ENCODE results near the gene MPRIP. TPM values are rescaled to one million over a fixed set of nuclear protein-coding genes. Genes with fewer than 3 reads are reported as not detected.

MPRIP gene
- total and polyA plus RNA-seq, 10 donors: 52.3 to 309 (median 131) TPM

DNA sequence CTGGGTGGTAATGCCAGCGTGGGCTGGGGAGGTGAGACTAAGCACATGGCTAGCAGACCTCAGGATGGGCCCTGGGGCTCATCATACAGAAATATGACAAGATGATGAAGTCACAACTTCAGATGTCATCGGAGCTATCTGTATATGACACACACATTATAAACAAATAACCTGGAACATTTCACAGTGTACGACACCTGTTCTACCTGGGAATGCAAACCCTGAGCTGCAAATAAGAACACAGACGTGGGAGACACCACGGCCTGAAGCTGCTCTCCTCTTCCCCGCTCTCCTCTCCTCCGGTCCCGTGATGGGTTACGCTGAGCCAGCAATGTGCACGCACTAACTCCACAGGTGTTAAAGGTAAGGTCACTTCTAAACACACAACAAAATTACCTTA is 159.0 kb downstream of the MPRIP start:
- H3K4me1 ChIP-seq: peaks cover 16 to 63% (median 38%) of the 10 kb centered on the region in 6 donors
- DNase-seq: no peak
- intact Hi-C loops (cut with DNase I; ENCODE audit: low total_unique reads): no loop called here
- TF ChIP-seq POLR2A (IDR thresholded peaks at IDR 0.05): no peak
- no peak for TF ChIP-seq POLR2AphosphoS5 (IDR thresholded peaks at IDR 0.05)
- TF ChIP-seq CTCF (IDR thresholded peaks at IDR 0.05 in 8 of 11, conservative IDR thresholded peaks at IDR 0.05 in 3 of 11): no peak
- peak overlapping the region in 2 of 8 donors; percentile 41 to 50 for H3K27ac ChIP-seq
- H3K4me3 ChIP-seq: no peak overlapping the region
- H3K36me3 ChIP-seq: peaks cover 0 to 24% (median 5%) of the 10 kb centered on the region in 6 donors
- WGBS, 5 donors: 83 to 93% (median 86%) methylated on average over 10 of the region's 10 CpGs
- H3K9me3 ChIP-seq: no peaks in the 10 kb centered on the region
- no peaks in the 10 kb centered on the region for H3K27me3 ChIP-seq (replicated peaks in 1 of 7)

GRCh38 chr17:17201907-17202306 is 159.7 kb downstream of the MPRIP start:
- no peak for TF ChIP-seq POLR2A (IDR thresholded peaks at IDR 0.05)
- peak in 2 of 3 donors; percentile 41 to 65 for TF ChIP-seq POLR2AphosphoS5 (IDR thresholded peaks at IDR 0.05)
- Histone ChIP-seq H3K27ac (peak overlapping the region in 1 of 8 donors; percentile 22), H3K4me1 (peaks cover 16 to 69% (median 39%) of the 10 kb centered on the region in 6 donors), H3K36me3 (peaks cover 0 to 24% (median 5%) of the 10 kb centered on the region in 6 donors), H3K4me3 (no peak overlapping the region), H3K27me3 (replicated peaks in 1 of 7) (no peaks in the 10 kb centered on the region), H3K9me3 (no peaks in the 10 kb centered on the region)
- intact Hi-C loops (cut with DNase I; ENCODE audit: low total_unique reads): no loop called here
- 71 to 81% (median 76%) methylated on average over 8 of the region's 8 CpGs for WGBS, 5 donors
- DNase-seq: no peak

DNA sequence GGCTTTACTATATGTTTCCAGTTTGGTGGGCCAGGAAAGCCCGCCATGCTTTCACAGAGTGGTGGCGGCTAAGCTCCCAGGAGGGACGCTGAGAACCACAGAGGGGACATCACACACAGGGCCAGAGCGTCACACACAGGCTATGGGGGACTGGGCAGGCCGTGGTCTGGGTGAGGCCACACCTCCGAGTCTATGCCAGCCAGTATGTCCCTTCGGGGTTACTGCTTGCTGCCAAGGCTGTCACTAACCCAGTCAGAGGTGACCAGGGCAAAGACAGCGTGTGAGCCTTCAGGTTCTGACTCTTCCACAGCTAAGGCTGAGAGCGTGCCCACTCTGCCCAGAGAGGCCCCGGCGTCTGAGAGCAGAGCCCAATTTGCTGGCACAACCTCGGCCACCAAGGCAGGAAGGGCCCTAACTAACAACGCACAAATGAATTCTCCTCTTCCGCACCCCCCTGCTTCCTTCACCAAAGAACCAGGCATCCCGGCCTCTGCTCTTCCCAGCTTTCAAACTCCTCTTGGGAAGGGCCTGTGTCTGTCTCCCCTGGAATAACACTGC is 161.0 kb downstream of the MPRIP start:
- 84 to 89% (median 87%) methylated on average over 9 to 15 of the region's 15 CpGs for WGBS, 5 donors
- H3K4me1 ChIP-seq: peaks cover 16 to 73% (median 39%) of the 10 kb centered on the region in 6 donors
- H3K9me3 ChIP-seq: no peaks in the 10 kb centered on the region
- intact Hi-C loops (cut with DNase I; ENCODE audit: low total_unique reads): no loop called here
- TF ChIP-seq CTCF (IDR thresholded peaks at IDR 0.05 in 8 of 11, conservative IDR thresholded peaks at IDR 0.05 in 3 of 11): no peak
- no peak for TF ChIP-seq POLR2A (IDR thresholded peaks at IDR 0.05)
- peak in 1 of 3 donors; percentile 31 for TF ChIP-seq POLR2AphosphoS5 (IDR thresholded peaks at IDR 0.05)
- DNase-seq: no peak
- no peak overlapping the region for H3K4me3 ChIP-seq
- H3K27me3 ChIP-seq (replicated peaks in 1 of 7): no peaks in the 10 kb centered on the region
- H3K36me3 ChIP-seq: peaks cover 0 to 24% (median 5%) of the 10 kb centered on the region in 6 donors
- peak overlapping the region in 2 of 8 donors; percentile 26 to 84 for H3K27ac ChIP-seq

DNA sequence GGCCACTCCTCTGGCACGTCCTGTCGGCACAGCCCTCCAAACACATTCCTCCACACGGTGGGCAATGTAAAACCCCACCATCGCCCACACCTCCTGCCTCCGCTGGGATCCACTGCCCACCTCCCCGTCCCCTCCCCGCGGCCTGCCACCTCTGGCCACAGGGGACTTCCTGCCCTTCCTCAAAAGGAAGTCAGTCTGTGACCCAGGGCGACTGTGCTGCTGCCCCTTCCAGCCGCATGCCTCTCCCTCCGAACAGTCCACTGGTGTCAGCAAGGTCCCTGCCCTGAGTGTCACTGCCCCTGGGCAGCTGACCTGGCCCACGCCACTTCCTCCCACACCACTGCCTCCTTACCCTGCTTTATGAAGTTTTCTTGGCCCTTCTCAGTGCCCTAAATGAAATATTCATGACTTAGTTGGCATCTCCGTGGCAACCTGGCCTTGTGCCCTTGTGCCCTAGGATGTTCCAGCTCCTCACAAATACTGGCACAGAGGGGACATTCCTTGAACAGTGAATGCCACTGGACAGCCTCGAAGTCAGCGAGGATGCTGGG is 161.9 kb downstream of the MPRIP start:
- Histone ChIP-seq H3K4me1 (peaks cover 16 to 73% (median 39%) of the 10 kb centered on the region in 6 donors), H3K27ac (peak overlapping the region in 4 of 8 donors; percentile 1 to 84 (median 32)), H3K27me3 (replicated peaks in 1 of 7) (no peaks in the 10 kb centered on the region), H3K4me3 (peak overlapping the region in 1 of 8 donors; percentile 76), H3K36me3 (peaks cover 0 to 24% (median 5%) of the 10 kb centered on the region in 6 donors), H3K9me3 (no peaks in the 10 kb centered on the region)
- intact Hi-C loops (cut with DNase I; ENCODE audit: low total_unique reads): no loop called here
- TF ChIP-seq CTCF (IDR thresholded peaks at IDR 0.05 in 8 of 11, conservative IDR thresholded peaks at IDR 0.05 in 3 of 11): no peak
- no peak for TF ChIP-seq POLR2A (IDR thresholded peaks at IDR 0.05)
- peak; percentile 27 to 70 (median 54) for TF ChIP-seq POLR2AphosphoS5 (IDR thresholded peaks at IDR 0.05)
- no peak for DNase-seq
- WGBS, 5 donors: 43 to 68% (median 48%) methylated on average over 13 to 15 of the region's 15 CpGs
